HFFc6 (cell line): ENCODE results near the gene FHIT. TPM values are rescaled to one million over a fixed set of nuclear protein-coding genes. Genes with fewer than 3 reads are reported as not detected.

ENCODE experiments used
- DNase-seq: peaks from one replicate; pipeline ENCODE4 v3.0.0-alpha.2; 2018
- H3K27ac Mint-ChIP-seq: 2 replicates; pipeline ENCODE4 v1.8.0; 2020; ENCODE audit warnings: mild to moderate bottlenecking, mixed read lengths
- H3K27me3 Mint-ChIP-seq: 2 replicates; pipeline ENCODE4 v1.8.0; 2021; ENCODE audit warnings: mild to moderate bottlenecking, moderate library complexity, mixed read lengths; ENCODE audit not compliant: insufficient read depth
- H3K36me3 Mint-ChIP-seq: 2 replicates; pipeline ENCODE4 v1.8.0; 2021; ENCODE audit warnings: low read depth, mixed read lengths
- H3K4me1 Mint-ChIP-seq: 2 replicates; pipeline ENCODE4 v1.8.0; 2020; ENCODE audit warnings: low read depth, mixed read lengths
- H3K4me3 Mint-ChIP-seq: 2 replicates; pipeline ENCODE4 v1.8.0; 2020; ENCODE audit warnings: mild to moderate bottlenecking, moderate library complexity, mixed read lengths
- H3K9me3 Mint-ChIP-seq: 2 replicates; pipeline ENCODE4 v1.8.0; 2020; ENCODE audit warnings: mild to moderate bottlenecking, mixed read lengths
- CTCF ChIP-seq: fragments of 200-600 bp; sonication (generic); IDR thresholded peaks from 2 replicates; pipeline ENCODE4 v1.5.0; 2021; ENCODE audit warnings: antibody characterized with exemption, mild to moderate bottlenecking
- total RNA-seq, 6 experiments: library from RNA; stranded (reverse); fragmentation: NEBNext Ultra II Directional; extraction: Animal tissue kit (Norgen Biotek cat#: 25700); gene quantifications; 2 replicates in 1 of 6; 3 replicates in 5 of 6; pipeline ENCODE4 v1.2.3, GENCODE V29; 2021

Gene FHIT
- total RNA-seq, 6 experiments from 2014 or later: 0.33 to 0.38 TPM; not detected in 4

GRCh38 chr3:59866076-59866475, 1385.2 kb downstream of the FHIT start:
- no peaks in the 10 kb centered on the region for H3K36me3 Mint-ChIP-seq
- no peak for DNase-seq
- no peak overlapping the region for H3K27ac Mint-ChIP-seq
- H3K27me3 Mint-ChIP-seq: peaks cover 3% of the 10 kb centered on the region
- no peak for TF ChIP-seq CTCF
- peaks cover 12% of the 10 kb centered on the region for H3K4me1 Mint-ChIP-seq
- no peak overlapping the region for H3K4me3 Mint-ChIP-seq
- peaks cover 5% of the 10 kb centered on the region; the same call in 1 of the 2 replicates for H3K9me3 Mint-ChIP-seq

GRCh38 chr3:59865351-59865750, 1385.9 kb downstream of the FHIT start:
- no peak overlapping the region for H3K27ac Mint-ChIP-seq

GRCh38 chr3:59862686-59863085, 1388.6 kb downstream of the FHIT start:
- Mint-ChIP-seq H3K9me3 (peaks cover 5% of the 10 kb centered on the region; the same call in 1 of the 2 replicates), H3K4me3 (peak overlapping the region; percentile 19; the same call in 1 of the 2 replicates), H3K27ac (no peak overlapping the region), H3K36me3 (no peaks in the 10 kb centered on the region), H3K4me1 (peaks cover 15% of the 10 kb centered on the region), H3K27me3 (peaks cover 6% of the 10 kb centered on the region)
- DNase-seq: peak; percentile 7
- peak; percentile 15; the same call in 1 of the 2 replicates for TF ChIP-seq CTCF

More at GRCh38 chr3:59865351-59865750, 1385.9 kb downstream of the FHIT start:
- Mint-ChIP-seq H3K27me3 (peaks cover 3% of the 10 kb centered on the region), H3K4me3 (no peak overlapping the region), H3K36me3 (no peaks in the 10 kb centered on the region), H3K4me1 (peaks cover 12% of the 10 kb centered on the region), H3K9me3 (peaks cover 5% of the 10 kb centered on the region; the same call in 1 of the 2 replicates)
- TF ChIP-seq CTCF: no peak
- no peak for DNase-seq

- Mint-ChIP-seq H3K27ac (no peak overlapping the region), H3K4me3 (no peak overlapping the region), H3K9me3 (no peaks in the 10 kb centered on the region), H3K36me3 (no peaks in the 10 kb centered on the region), H3K4me1 (peaks cover 15% of the 10 kb centered on the region), H3K27me3 (peaks cover 5% of the 10 kb centered on the region)
- DNase-seq: peak; percentile 71
- TF ChIP-seq CTCF: peak; percentile 91
These were observed 1393.5 kb downstream of the FHIT start for GRCh38 chr3:59857589-59858346.

- H3K9me3 Mint-ChIP-seq: no peaks in the 10 kb centered on the region
- H3K27me3 Mint-ChIP-seq: peaks cover 4% of the 10 kb centered on the region
- no peak for DNase-seq
- H3K4me3 Mint-ChIP-seq: no peak overlapping the region
- H3K36me3 Mint-ChIP-seq: no peaks in the 10 kb centered on the region
- TF ChIP-seq CTCF: no peak
- peaks cover 8% of the 10 kb centered on the region for H3K4me1 Mint-ChIP-seq
- no peak overlapping the region for H3K27ac Mint-ChIP-seq
These were observed 1394.3 kb downstream of the FHIT start for GRCh38 chr3:59856934-59857460.
